GM19238 (cell line): ENCODE results near the gene ADGRD1.

Experiments
- DNase-seq: peaks from one replicate; pipeline ENCODE4 v3.0.0; 2011; ENCODE audit warnings: low spot score; ENCODE audit not compliant: insufficient read length

ADGRD1 gene

GRCh38 chr12:131006036-131006735 lies 52.5 kb downstream of the ADGRD1 start:
- DNase-seq, result no peak

GRCh38 chr12:131007031-131007739 lies 53.5 kb downstream of the ADGRD1 start:
- DNase-seq, result no peak

- DNase-seq, result no peak
Measured at GRCh38 chr12:131007740-131008117, 54.0 kb downstream of the ADGRD1 start.

- DNase-seq, result no peak
Measured at GRCh38 chr12:131008131-131008912, 54.6 kb downstream of the ADGRD1 start.

GRCh38 chr12:131008913-131009270 lies 55.2 kb downstream of the ADGRD1 start:
- no peak for DNase-seq

GRCh38 chr12:131009595-131010395 lies 56.1 kb downstream of the ADGRD1 start:
- no peak for DNase-seq

- DNase-seq, result no peak
Measured at GRCh38 chr12:131010396-131011131, 56.9 kb downstream of the ADGRD1 start.

- DNase-seq, result no peak
Measured at GRCh38 chr12:131011165-131012079, 57.7 kb downstream of the ADGRD1 start.

- no peak for DNase-seq
Measured at GRCh38 chr12:131012279-131013069, 58.8 kb downstream of the ADGRD1 start.

- DNase-seq, result no peak
Measured at GRCh38 chr12:131013118-131013517, 59.4 kb downstream of the ADGRD1 start.

- DNase-seq, result no peak
Measured at GRCh38 chr12:131014343-131014742, 60.6 kb downstream of the ADGRD1 start.

- no peak for DNase-seq
Measured at GRCh38 chr12:131015581-131016337, 62.1 kb downstream of the ADGRD1 start.

GRCh38 chr12:131017477-131017991 lies 63.8 kb downstream of the ADGRD1 start:
- no peak for DNase-seq

- DNase-seq, result no peak
Measured at GRCh38 chr12:131018019-131018620, 64.4 kb downstream of the ADGRD1 start.

GRCh38 chr12:131018808-131019397 lies 65.2 kb downstream of the ADGRD1 start:
- no peak for DNase-seq

GRCh38 chr12:131020326-131021153 lies 66.8 kb downstream of the ADGRD1 start:
- no peak for DNase-seq
